HepG2 (cell line): ENCODE results near the gene MTA2. TPM values are rescaled to one million over a fixed set of nuclear protein-coding genes. Genes with fewer than 3 reads are reported as not detected.

Experiments
- AGO2 ChIP-seq: fragments of 200-400 bp; formaldehyde crosslinking; optimal IDR thresholded peaks from 2 replicates; pipeline ENCODE3; 2017; ENCODE audit warnings: mild to moderate bottlenecking, low read depth, low read length, moderate library complexity
- BRCA1 ChIP-seq: sonication (generic); formaldehyde crosslinking; IDR thresholded peaks from 2 replicates; pipeline ENCODE4 v1.4.0; 2020; ENCODE audit warnings: missing genetic modification reagents
- DDIT3 ChIP-seq: sonication (generic); formaldehyde crosslinking; IDR thresholded peaks from 2 replicates; pipeline ENCODE4 v1.4.0; 2020; ENCODE audit warnings: mild to moderate bottlenecking, missing genetic modification reagents
- GABPB1 ChIP-seq: IDR thresholded peaks from 2 replicates; pipeline ENCODE4 v1.6.1; 2016; ENCODE audit warnings: mild to moderate bottlenecking, missing genetic modification reagents, moderate library complexity, missing compliant biosample characterization
- GRHL1 ChIP-seq: sonication (generic); formaldehyde crosslinking; conservative IDR thresholded peaks from 2 replicates; pipeline ENCODE4 v1.8.0; 2022; ENCODE audit warnings: missing genetic modification reagents
- HNRNPL ChIP-seq: fragments of 200-400 bp; formaldehyde crosslinking; IDR thresholded peaks from 2 replicates; pipeline ENCODE4 v1.6.1; 2017; ENCODE audit warnings: mild to moderate bottlenecking, low read depth, low read length
- PATZ1 ChIP-seq: sonication (generic); formaldehyde crosslinking; IDR thresholded peaks from 2 replicates; pipeline ENCODE4 v1.4.0; 2020; ENCODE audit warnings: missing genetic modification reagents
- PLSCR1 ChIP-seq: sonication (generic); formaldehyde crosslinking; IDR thresholded peaks from 2 replicates; pipeline ENCODE4 v1.5.0; 2020; ENCODE audit warnings: missing genetic modification reagents, mild to moderate bottlenecking, borderline replicate concordance
- POLR2AphosphoS5 ChIP-seq: IDR thresholded peaks from 2 replicates; pipeline ENCODE4 v1.6.1; 2012; ENCODE audit warnings: low read depth, low read length
- TAF1 ChIP-seq: sonication (generic); formaldehyde crosslinking; IDR thresholded peaks from 2 replicates; pipeline ENCODE4 v1.4.0; 2020; ENCODE audit warnings: missing genetic modification reagents
- TFAP4 ChIP-seq: sonication (generic); IDR thresholded peaks from 2 replicates; pipeline ENCODE4 v1.6.1; 2016; ENCODE audit warnings: low read depth, borderline replicate concordance
- THAP7 ChIP-seq: sonication (generic); formaldehyde crosslinking; IDR thresholded peaks from 2 replicates; pipeline ENCODE4 v1.8.1; 2023; ENCODE audit warnings: mild to moderate bottlenecking, missing genetic modification reagents
- ZNF101 ChIP-seq: sonication (generic); formaldehyde crosslinking; IDR thresholded peaks from 2 replicates; pipeline ENCODE4 v1.4.0; 2020; ENCODE audit warnings: mild to moderate bottlenecking, low read depth, missing genetic modification reagents, borderline replicate concordance
- ZNF335 ChIP-seq: sonication (generic); formaldehyde crosslinking; IDR thresholded peaks from 2 replicates; pipeline ENCODE4 v1.4.0; 2020; ENCODE audit warnings: missing genetic modification reagents
- ZNF431 ChIP-seq: sonication (generic); formaldehyde crosslinking; IDR thresholded peaks from 2 replicates; pipeline ENCODE4 v1.9.0; 2022; ENCODE audit warnings: missing genetic modification reagents, low read depth, mild to moderate bottlenecking, borderline replicate concordance
- ZNF44 ChIP-seq: sonication (generic); formaldehyde crosslinking; IDR thresholded peaks from 2 replicates; pipeline ENCODE4 v1.5.1; 2020; ENCODE audit warnings: mild to moderate bottlenecking, missing genetic modification reagents
- ZNF441 ChIP-seq: sonication (generic); formaldehyde crosslinking; IDR thresholded peaks from 2 replicates; pipeline ENCODE4 v1.7.0; 2021; ENCODE audit warnings: missing genetic modification reagents, borderline replicate concordance
- ZNF543 ChIP-seq: sonication (generic); formaldehyde crosslinking; IDR thresholded peaks from 2 replicates; pipeline ENCODE4 v1.4.0; 2020; ENCODE audit warnings: mild to moderate bottlenecking, missing genetic modification reagents
- ZNF724P ChIP-seq: sonication (generic); formaldehyde crosslinking; IDR thresholded peaks from 2 replicates; pipeline ENCODE4 v1.8.0; 2022; ENCODE audit warnings: missing genetic modification reagents, borderline replicate concordance
- polyA plus RNA-seq, 8 experiments: library from polyadenylated mRNA; depleted of rRNA in 3 of 8; stranded (reverse) in 7 of 8; unstranded in 1 of 8; fragments of >200 nt; fragmentation: Illumina TruSeq in 4 of 8; extraction: Trizol in 4 of 8; gene quantifications; 2 replicates each; pipeline versions ENCODE4 v1.2.1 to v1.2.3, GENCODE V29; 2011 to 2016; ENCODE audit warnings: low read depth in 4 of 8, missing spikeins in 1 of 8, mixed read lengths in 1 of 8; ENCODE audit not compliant: insufficient read depth in 1 of 8
- total RNA-seq, 5 experiments: library from RNA; depleted of rRNA; stranded (reverse); fragments of >200 nt; fragmentation: Illumina TruSeq; extraction: Trizol; gene quantifications; 2 replicates each; pipeline ENCODE4 v1.2.3, GENCODE V29; 2016; ENCODE audit warnings: low read depth in 1 of 5

The MTA2 gene
- total and polyA plus RNA-seq, 2 of the 13 experiments (the other 11 are each of a cell fraction or from before 2014, with no cell fraction given): 14.0 to 70.0 TPM

- TF ChIP-seq ZNF543 (CRISPR knock-in tag) (no peak; the same call in 1 of the 2 replicates), AGO2 (peak; percentile 68), POLR2AphosphoS5 (0 out of 2 replicates have a peak, but pooled peaks have one; percentile 12), HNRNPL (peak; percentile 55; the same call in 1 of the 2 replicates), DDIT3 (CRISPR knock-in tag) (no peak), THAP7 (CRISPR knock-in tag) (peak; percentile 75; the same call in 1 of the 2 replicates), TFAP4 (0 out of 2 replicates have a peak, but pooled peaks have one; percentile 14), ZNF335 (CRISPR knock-in tag) (0 out of 2 replicates have a peak, but pooled peaks have one; percentile 32), ZNF431 (CRISPR knock-in tag) (no peak), ZNF441 (peak; percentile 50; the same call in 1 of the 2 replicates), ZNF724P (peak; percentile 80; the same call in 1 of the 2 replicates), ZNF101 (CRISPR knock-in tag) (no peak), TAF1 (CRISPR knock-in tag) (0 out of 2 replicates have a peak, but pooled peaks have one; percentile 8), GABPB1 (CRISPR knock-in tag) (peak; percentile 69), PLSCR1 (CRISPR knock-in tag) (0 out of 2 replicates have a peak, but pooled peaks have one; percentile 9), BRCA1 (no peak), ZNF44 (CRISPR knock-in tag) (no peak), PATZ1 (peak; percentile 98), GRHL1 (CRISPR knock-in tag) (no peak)
Observed at GRCh38 chr11:62545437-62546243, 56.0 kb downstream of the MTA2 start (continued).
